Renal cortical epithelial cell (primary cell): Measurements from ENCODE around the gene PTPRM. TPM values are rescaled to one million over a fixed set of nuclear protein-coding genes. Genes with fewer than 3 reads are reported as not detected.

ENCODE experiments used
- DNase-seq: peaks from one replicate; pipeline ENCODE4 v3.0.0-alpha.2; 2011; ENCODE audit warnings: low read depth
- total RNA-seq: library from RNA; depleted of rRNA; stranded (reverse); fragments of >200 nt; gene quantifications from 2 replicates; pipeline ENCODE4 v1.2.3, GENCODE V29; 2014

Gene PTPRM
- total RNA-seq, 1 donor from 2014 or later = 263 TPM

- DNase-seq = no peak
These were observed 664.2 kb downstream of the PTPRM start for GRCh38 chr18:8231316-8231715.

GRCh38 chr18:8232791-8233190 is 665.7 kb downstream of the PTPRM start:
- peak; percentile 6 for DNase-seq

- no peak for DNase-seq
These were observed 668.8 kb downstream of the PTPRM start for GRCh38 chr18:8235894-8236293.

- peak; percentile 20 for DNase-seq
These were observed 671.4 kb downstream of the PTPRM start for GRCh38 chr18:8238507-8238906.

DNA sequence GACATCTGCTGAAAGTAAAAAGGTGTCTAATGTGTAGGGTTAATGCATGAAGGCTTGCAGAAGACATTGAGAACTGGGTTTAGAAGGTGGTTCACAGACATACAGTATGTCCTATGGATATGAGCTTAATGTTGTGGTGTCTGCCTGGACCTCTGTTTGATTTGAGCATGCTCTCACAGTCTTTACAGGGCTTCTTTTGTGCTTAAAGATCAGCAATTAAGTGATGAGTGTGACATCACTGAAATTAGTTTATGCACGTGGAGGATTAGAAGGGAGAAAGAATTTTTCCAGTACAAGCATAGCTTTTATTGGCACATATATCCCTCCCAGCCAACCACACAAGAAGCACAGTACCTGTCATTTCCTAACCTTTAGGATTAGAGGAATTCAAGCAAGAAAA is 674.6 kb downstream of the PTPRM start:
- no peak for DNase-seq

GRCh38 chr18:8242151-8242696 is 675.1 kb downstream of the PTPRM start:
- DNase-seq = no peak

DNA sequence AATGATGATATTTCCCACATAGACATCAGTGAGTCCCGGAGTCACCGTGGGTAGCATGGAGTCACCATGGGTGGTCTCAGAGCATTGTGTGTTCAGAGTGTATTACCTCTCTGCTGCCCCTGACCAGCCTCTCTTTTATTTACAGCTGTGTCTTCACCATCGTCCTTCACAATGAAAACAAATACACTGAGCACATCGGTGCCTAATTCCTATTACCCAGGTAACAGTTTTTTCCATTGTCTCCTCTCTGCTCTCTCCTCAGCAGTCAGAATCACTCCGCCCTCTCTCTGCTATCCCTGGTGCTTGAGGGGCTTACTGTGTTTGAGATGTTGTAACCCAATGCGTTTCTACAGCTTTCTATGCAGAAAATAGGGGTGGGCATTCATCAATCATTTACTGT is 680.6 kb downstream of the PTPRM start:
- no peak for DNase-seq

DNA sequence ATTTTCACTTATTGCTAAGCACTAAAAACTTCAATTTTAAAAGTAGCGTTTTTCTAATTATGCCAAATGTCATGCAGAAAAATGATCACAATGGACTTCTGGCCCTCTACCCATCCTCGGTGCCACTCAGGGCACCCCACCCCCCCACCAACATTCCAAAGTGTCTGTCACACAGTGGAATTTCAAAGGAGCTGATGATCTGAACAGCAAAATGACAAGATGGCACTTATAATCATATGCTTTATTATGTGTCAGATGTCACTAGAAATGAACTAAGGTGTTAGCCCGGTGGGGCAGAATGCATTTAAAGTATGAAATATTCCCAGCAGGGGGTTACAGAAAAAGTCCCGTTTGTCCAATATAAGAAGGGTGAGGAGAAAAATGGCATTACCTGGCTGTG is 681.5 kb downstream of the PTPRM start:
- no peak for DNase-seq

DNA sequence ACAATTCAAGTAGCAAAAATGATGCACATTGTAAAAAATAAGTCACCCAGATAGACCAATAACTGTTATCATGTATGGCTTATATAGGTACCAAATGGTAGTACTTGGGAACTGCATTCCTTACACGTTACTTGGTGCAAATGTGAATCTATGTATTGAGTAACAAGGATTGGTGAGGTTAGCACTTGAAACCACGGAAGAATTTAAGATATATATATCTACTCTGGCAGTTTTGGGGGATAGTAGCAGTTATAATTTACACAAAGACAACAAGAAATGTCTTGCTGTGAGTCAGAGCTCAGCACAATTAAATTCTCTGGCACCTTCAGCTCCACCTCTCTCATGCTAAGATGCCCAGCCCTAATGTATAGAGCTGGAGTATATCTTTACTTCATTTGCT is 682.7 kb downstream of the PTPRM start:
- DNase-seq = no peak

GRCh38 chr18:8252371-8252770 is 685.3 kb downstream of the PTPRM start:
- no peak for DNase-seq

DNA sequence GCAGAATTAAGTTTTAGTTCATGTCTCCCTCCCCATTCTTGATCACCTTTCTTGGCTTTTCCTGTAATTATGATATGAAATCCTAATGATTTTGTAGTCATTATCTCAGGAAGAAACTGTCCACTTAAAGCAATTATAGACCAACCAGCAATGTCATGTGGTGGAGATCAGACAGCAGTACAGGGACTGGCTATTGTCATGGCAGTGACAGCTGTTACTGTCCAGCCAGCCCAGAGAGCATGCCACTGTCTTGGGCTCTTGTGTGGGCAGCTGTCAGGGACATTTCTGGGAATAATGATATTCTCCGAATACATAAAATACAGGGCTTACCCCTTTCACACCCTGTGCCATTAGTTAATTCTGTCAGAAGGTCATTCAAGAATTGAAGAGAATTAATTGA is 686.8 kb downstream of the PTPRM start:
- DNase-seq = no peak

DNA sequence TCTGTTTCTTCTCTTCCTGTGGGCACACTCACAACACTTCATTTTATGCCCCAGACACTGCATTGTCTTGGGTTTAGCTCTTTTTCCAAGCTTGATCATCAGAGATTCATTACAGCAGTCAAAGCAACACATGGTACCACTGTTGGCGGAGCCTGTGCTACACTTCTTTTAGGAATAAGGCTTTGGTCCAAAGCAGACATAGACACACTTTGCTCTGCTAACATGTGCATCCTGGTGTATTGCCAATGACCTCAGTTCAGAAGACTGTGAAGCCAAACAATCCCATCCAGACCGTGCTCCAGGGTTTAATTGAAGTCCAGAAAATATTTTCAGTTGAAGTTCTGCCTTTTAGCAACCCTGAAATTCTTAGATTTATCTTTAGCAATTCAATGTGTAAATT is 687.5 kb downstream of the PTPRM start:
- DNase-seq = no peak

DNA sequence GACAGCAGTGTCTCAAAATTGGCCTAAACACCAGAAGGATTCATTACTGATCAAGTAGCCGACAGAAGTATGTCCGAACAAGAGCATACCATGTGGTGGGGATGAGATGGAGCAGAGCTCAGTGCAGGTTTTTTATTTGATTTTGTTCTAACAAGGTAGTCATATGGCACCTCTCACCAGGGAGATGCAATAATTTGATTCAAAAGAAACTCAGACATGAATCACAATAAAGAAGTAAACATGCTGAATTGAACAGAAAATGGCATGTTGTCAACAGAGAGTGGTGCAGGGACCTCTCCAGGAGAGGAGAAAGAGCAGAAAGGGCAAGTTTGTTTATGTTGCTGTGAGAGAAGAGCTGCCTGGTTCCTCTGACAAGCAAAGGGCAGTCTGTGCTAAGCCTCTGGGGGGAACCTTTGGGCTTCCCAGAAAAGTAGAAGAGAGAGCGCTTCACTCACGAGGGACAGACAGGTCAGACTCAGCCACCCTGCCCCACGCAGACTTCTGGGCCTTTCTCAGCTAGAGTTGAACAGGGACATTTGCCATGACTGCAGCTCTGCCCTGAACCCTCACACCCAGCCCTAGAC is 690.8 kb downstream of the PTPRM start:
- DNase-seq = no peak

GRCh38 chr18:8260319-8260718 is 693.2 kb downstream of the PTPRM start:
- peak; percentile 71 for DNase-seq

DNA sequence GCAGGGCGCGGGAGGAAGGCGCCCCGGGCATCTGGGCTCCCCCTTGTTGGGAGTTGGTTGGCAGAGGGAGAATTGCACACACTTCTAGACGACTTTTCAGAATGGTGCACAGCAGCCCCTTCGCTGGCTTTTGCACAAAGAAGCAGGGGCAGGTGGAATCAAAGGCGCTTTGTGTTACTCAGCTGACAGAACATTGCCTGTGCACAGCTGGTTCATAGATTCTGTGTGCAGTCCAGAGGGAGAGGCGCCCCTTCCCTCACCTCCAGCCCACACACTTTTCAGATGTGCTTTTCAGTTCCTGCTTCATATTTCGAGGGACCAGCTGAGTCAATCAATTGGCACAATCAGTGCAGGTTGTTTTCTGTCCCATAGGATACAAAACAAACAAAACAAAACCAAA is 693.7 kb downstream of the PTPRM start:
- DNase-seq = no peak

DNA sequence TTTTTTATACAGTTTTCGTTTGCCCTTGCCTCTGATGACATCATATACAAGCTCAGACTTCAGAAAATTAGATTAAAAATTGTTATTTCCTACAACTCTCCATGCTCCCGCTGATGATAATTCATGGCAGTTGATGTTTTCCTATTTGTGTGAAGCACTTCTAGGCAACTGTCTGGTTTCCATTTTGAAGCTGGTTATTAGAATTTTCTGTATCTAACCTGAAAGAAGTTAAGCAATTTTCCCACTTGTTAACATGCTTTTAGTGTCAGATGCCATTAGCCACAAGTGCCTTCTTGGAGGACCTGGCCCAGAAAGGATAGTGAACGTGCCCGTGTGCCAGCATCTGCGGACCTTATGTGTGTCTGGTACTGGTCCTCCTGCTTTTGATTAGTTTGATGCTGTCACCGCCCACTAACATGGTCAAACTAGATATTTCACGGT is 694.6 kb downstream of the PTPRM start:
- DNase-seq = no peak

DNA sequence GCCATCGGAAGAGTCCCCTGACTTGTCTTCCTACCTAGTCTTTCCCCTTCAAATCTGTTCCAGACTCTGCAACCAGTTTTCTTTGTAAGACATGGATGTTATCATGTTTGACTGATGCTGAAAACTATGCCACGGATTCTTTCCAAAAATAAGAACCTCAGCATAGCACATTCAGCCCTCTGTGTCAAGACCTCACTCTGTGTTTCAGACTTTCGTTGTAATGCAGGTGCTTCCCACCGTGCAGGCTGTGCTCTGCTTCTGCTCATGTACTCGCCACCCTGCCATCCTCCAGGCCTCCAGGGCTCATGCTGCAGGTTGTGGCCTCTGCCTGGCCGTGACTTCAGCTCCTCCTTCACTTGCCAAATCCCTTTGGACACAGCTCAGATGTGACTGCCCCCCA is 695.1 kb downstream of the PTPRM start:
- DNase-seq = no peak

GRCh38 chr18:8264116-8264515 is 697.0 kb downstream of the PTPRM start:
- DNase-seq = no peak

DNA sequence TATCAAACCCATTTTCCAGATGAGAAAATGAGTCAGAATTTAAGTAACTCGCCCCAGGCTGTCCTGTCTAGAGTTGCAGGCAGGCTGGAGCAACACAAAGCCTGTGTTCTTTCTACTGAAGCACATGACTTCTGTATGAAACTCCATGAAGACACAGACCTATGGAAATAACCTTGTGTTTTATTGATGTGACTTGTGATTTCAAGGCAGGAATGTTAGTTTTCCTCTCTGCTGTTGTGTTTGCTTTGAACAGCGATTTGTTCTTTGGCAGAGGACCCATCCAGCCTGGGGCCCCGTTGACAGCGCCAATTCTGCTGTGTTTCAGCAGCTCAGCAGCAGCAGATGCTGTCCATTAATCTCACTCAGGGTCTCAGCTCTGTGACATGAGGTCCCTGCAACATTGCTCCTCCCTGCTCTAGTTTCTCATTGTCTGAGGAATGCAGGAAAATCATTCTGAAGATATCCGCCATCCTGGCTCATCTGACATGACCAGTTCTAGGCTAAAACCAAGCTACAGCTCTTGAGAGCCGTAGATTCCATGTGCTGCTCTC is 697.8 kb downstream of the PTPRM start:
- no peak for DNase-seq

DNA sequence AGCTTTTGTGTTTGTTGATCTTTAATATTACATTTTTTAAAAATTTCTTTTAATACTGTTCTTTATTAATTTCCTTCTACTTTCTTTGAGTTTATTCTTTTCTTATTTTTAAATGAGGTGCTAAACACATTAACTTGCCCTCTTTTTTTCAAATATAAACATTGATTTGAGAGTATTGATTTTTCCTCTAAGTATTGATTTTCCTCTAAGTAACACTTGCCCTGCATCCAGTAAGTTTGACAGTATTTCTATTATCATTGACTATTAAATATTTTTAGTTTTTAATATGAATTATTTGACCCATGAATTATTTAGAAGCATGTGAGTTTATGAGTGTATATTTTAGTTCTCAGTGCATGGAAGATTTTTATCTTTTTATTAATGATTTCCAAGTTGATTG is 705.1 kb downstream of the PTPRM start:
- DNase-seq = no peak

GRCh38 chr18:8274370-8274769 is 707.3 kb downstream of the PTPRM start:
- no peak for DNase-seq

- DNase-seq = no peak
These were observed 709.3 kb downstream of the PTPRM start for GRCh38 chr18:8276406-8276805.

DNA sequence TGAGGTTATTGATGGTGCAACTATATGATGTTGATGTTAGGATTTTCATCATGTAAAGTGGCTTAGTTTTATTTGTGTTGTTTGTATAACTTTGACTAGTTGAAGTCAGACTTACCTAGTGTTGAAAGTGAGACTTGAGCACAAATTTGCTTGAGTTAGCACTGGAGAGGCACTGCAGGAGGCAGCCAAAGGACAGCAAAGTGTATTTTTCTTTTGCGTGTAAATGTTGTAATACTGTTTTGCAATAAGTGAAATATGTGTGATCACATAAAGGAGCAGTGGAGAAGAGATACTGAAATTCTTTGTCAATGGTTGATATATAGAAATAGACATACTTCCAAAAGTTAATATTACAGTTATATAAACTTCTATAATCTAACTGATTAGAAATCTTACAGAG is 710.2 kb downstream of the PTPRM start:
- no peak for DNase-seq

- DNase-seq = no peak
These were observed 712.2 kb downstream of the PTPRM start for GRCh38 chr18:8279346-8279745.
